HG02943 (cell line): ENCODE data around the gene LTBP4.

ENCODE experiments used
- ATAC-seq: cut with Tn5 transposase; IDR thresholded peaks from one replicate; pipeline ENCODE4 v1.9.1; 2021; ENCODE audit warnings: mild to moderate bottlenecking, low read depth, moderate library complexity; ENCODE audit not compliant: unreplicated experiment

The LTBP4 gene

GRCh38 chr19:40609561-40610395 is 8.6 kb downstream of the LTBP4 start:
- peak; percentile 35 for ATAC-seq

- peak; percentile 1 for ATAC-seq
These were observed 9.4 kb downstream of the LTBP4 start for GRCh38 chr19:40610396-40611064.

GRCh38 chr19:40611096-40611495 is 9.9 kb downstream of the LTBP4 start:
- ATAC-seq: no peak

GRCh38 chr19:40611900-40612698 is 10.9 kb downstream of the LTBP4 start:
- no peak for ATAC-seq

GRCh38 chr19:40612831-40613689 is 11.9 kb downstream of the LTBP4 start:
- no peak for ATAC-seq

GRCh38 chr19:40613690-40614621 is 12.8 kb downstream of the LTBP4 start:
- no peak for ATAC-seq

- no peak for ATAC-seq
These were observed 13.6 kb downstream of the LTBP4 start for GRCh38 chr19:40614622-40615411.

GRCh38 chr19:40616178-40616577 is 15.0 kb downstream of the LTBP4 start:
- no peak for ATAC-seq

- no peak for ATAC-seq
These were observed 15.8 kb downstream of the LTBP4 start for GRCh38 chr19:40616941-40617340.

GRCh38 chr19:40617961-40618360 is 16.8 kb downstream of the LTBP4 start:
- ATAC-seq: no peak

GRCh38 chr19:40619333-40620160 is 18.4 kb downstream of the LTBP4 start:
- ATAC-seq: no peak

GRCh38 chr19:40620161-40620485 is 19.0 kb downstream of the LTBP4 start:
- no peak for ATAC-seq

- no peak for ATAC-seq
These were observed 20.1 kb downstream of the LTBP4 start for GRCh38 chr19:40621283-40621682.

- ATAC-seq: no peak
These were observed 21.0 kb downstream of the LTBP4 start for GRCh38 chr19:40621966-40622772.

GRCh38 chr19:40622773-40623075 is 21.6 kb downstream of the LTBP4 start:
- no peak for ATAC-seq

GRCh38 chr19:40623403-40624251 is 22.5 kb downstream of the LTBP4 start:
- no peak for ATAC-seq
